ENCODE results near the gene NDUFS2.

NDUFS2 gene

GRCh38 chr1:161201836-161202712 lies at the start of gene NDUFS2:
Gene NDUFS2, plus strand, starts transcription at chr1:161202367. Its CDS starts 19 bp downstream, at chr1:161202386.
- peak; percentile 95 for DNase-seq

- DNase-seq: no peak
Observed at GRCh38 chr1:161153176-161153575, 49.0 kb upstream of the NDUFS2 start.

- DNase-seq: peak; percentile 75
Observed at GRCh38 chr1:161153682-161154337, 48.4 kb upstream of the NDUFS2 start, which contains the start of gene UFC1. Gene UFC1, plus strand, starts transcription at chr1:161153978. Its CDS starts 20 bp downstream, at chr1:161153998.

GRCh38 chr1:161157867-161158266 lies 44.3 kb upstream of the NDUFS2 start:
- no peak for DNase-seq

- DNase-seq: no peak
Observed at GRCh38 chr1:161158316-161159010, 43.7 kb upstream of the NDUFS2 start.

- DNase-seq: peak; percentile 90
Observed at GRCh38 chr1:161159087-161159912, 42.9 kb upstream of the NDUFS2 start, which contains the start of gene USP21. Gene USP21, plus strand, starts transcription at chr1:161159500. Its CDS starts 1,141 bp downstream, at chr1:161160641.

GRCh38 chr1:161159913-161160243 lies 42.3 kb upstream of the NDUFS2 start:
- no peak for DNase-seq

GRCh38 chr1:161160671-161161145 lies 41.5 kb upstream of the NDUFS2 start:
- no peak for DNase-seq

- DNase-seq: no peak
Observed at GRCh38 chr1:161161652-161162051, 40.5 kb upstream of the NDUFS2 start.

- DNase-seq: no peak
Observed at GRCh38 chr1:161162052-161162451, 40.1 kb upstream of the NDUFS2 start.

- DNase-seq: no peak
Observed at GRCh38 chr1:161162806-161163205, 39.4 kb upstream of the NDUFS2 start.

GRCh38 chr1:161163793-161164192 lies 38.4 kb upstream of the NDUFS2 start:
- DNase-seq: no peak

GRCh38 chr1:161164901-161165610 lies 37.1 kb upstream of the NDUFS2 start:
- DNase-seq: no peak

- peak; percentile 85 for DNase-seq
Observed at GRCh38 chr1:161165742-161166668, 36.2 kb upstream of the NDUFS2 start, which contains the start of gene PPOX. Gene PPOX, plus strand, starts transcription at chr1:161166426. Its CDS starts 422 bp downstream, at chr1:161166848.

- DNase-seq: no peak
Observed at GRCh38 chr1:161166669-161167548, 35.3 kb upstream of the NDUFS2 start.

GRCh38 chr1:161168906-161169305 lies 33.3 kb upstream of the NDUFS2 start:
- no peak for DNase-seq

- DNase-seq: no peak
Observed at GRCh38 chr1:161171191-161171590, 31.0 kb upstream of the NDUFS2 start.

GRCh38 chr1:161171696-161172095 lies 30.5 kb upstream of the NDUFS2 start:
- no peak for DNase-seq

- DNase-seq: no peak
Observed at GRCh38 chr1:161172349-161172748, 29.8 kb upstream of the NDUFS2 start.
